ENCODE data around the gene CUBN. TPM values are rescaled to one million over a fixed set of nuclear protein-coding genes. Genes with fewer than 3 reads are reported as not detected.
A peak's percentile ranks its signal among the peaks of the same experiment; 100 is the strongest.

The CUBN gene
- total and polyA plus RNA-seq, 9 of the 15 experiments (the other 6 are each of a cell fraction or from before 2014, with no cell fraction given) = 0.04 to 0.33 (median 0.09) TPM

DNA sequence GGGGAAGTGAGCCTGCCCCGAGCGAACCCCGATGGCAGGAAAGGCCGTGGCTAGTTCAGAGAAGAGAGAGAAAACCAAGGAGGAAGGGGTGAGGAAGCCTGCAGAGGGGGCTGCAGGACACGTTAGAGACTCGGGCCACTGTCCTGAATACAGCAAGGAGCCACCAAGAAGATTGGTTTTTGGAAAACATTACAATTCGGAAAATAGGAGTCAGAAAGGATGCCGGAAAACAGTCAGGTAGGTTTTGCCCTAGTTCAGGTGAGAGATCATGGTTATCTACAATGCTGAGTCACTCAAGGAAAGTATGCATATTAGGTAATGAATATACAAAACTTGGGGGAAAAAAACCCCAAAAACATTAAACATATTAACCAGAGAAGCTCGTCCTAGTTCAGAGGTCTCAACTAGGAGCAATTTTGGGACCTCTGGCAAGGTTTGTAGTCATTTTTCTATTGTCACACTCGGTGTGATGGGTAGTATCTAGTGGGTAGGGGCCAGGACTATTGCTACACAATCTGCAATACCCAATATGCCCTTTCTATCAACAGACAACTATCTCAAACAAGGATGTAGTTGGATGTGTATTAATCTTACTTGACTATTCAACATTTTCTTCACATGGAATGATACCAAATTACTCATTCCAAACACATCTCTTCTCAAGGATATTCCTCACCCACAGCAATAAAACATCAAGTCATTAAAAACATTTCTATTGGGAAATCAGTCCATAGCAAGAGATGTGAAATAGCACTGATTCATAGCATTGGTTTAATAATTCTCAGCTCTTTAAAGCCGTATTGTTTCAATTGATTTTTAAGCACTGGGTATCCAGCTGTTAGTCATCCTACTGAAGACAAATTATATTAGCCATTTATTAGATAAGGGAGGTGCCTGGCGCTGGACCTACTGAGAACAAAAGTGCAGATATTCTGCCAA lies 238.0 kb downstream of the CUBN start (continued):
- TF ChIP-seq, protein P1, sequence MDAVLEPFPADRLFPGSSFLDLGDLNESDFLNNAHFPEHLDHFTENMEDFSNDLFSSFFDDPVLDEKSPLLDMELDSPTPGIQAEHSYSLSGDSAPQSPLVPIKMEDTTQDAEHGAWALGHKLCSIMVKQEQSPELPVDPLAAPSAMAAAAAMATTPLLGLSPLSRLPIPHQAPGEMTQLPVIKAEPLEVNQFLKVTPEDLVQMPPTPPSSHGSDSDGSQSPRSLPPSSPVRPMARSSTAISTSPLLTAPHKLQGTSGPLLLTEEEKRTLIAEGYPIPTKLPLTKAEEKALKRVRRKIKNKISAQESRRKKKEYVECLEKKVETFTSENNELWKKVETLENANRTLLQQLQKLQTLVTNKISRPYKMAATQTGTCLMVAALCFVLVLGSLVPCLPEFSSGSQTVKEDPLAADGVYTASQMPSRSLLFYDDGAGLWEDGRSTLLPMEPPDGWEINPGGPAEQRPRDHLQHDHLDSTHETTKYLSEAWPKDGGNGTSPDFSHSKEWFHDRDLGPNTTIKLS (IDR thresholded peaks at IDR 0.05; ENCODE audit: borderline replicate concordance, low read depth) = no peak; the same call in 1 of the 2 replicates
- TF ChIP-seq, protein P2, sequence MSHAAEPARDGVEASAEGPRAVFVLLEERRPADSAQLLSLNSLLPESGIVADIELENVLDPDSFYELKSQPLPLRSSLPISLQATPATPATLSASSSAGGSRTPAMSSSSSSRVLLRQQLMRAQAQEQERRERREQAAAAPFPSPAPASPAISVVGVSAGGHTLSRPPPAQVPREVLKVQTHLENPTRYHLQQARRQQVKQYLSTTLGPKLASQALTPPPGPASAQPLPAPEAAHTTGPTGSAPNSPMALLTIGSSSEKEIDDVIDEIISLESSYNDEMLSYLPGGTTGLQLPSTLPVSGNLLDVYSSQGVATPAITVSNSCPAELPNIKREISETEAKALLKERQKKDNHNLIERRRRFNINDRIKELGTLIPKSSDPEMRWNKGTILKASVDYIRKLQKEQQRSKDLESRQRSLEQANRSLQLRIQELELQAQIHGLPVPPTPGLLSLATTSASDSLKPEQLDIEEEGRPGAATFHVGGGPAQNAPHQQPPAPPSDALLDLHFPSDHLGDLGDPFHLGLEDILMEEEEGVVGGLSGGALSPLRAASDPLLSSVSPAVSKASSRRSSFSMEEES (CRISPR knock-in tag; IDR thresholded peaks at IDR 0.05) = no peak
- TF ChIP-seq PRPF4 (IDR thresholded peaks at IDR 0.05; ENCODE audit: insufficient read depth, low read depth, low read length, poor library complexity, severe bottlenecking) (no peak), ZBTB8A (IDR thresholded peaks at IDR 0.05; ENCODE audit: partially characterized antibody) (peak; percentile 76), NR1H2 (CRISPR knock-in tag; IDR thresholded peaks at IDR 0.05) (no peak), JUND (IDR thresholded peaks at IDR 0.05; ENCODE audit: borderline replicate concordance, low read depth, low read length) (peak; percentile 25; the same call in 1 of the 2 replicates), JUND (tag; IDR thresholded peaks at IDR 0.05; ENCODE audit: borderline replicate concordance, low read depth, low read length) (peak; percentile 27; the same call in 1 of the 3 replicates), RHOXF2B (CRISPR knock-in tag; conservative IDR thresholded peaks at IDR 0.05) (no peak), ATF1 (CRISPR knock-in tag; IDR thresholded peaks at IDR 0.05) (no peak), ATF1 (tag; IDR thresholded peaks at IDR 0.05) (peak; percentile 42; the same call in 1 of the 2 replicates)
- TF ChIP-seq, protein P3, sequence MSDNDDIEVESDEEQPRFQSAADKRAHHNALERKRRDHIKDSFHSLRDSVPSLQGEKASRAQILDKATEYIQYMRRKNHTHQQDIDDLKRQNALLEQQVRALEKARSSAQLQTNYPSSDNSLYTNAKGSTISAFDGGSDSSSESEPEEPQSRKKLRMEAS (CRISPR knock-in tag; IDR thresholded peaks at IDR 0.05) = no peak
- TF ChIP-seq, protein P4, sequence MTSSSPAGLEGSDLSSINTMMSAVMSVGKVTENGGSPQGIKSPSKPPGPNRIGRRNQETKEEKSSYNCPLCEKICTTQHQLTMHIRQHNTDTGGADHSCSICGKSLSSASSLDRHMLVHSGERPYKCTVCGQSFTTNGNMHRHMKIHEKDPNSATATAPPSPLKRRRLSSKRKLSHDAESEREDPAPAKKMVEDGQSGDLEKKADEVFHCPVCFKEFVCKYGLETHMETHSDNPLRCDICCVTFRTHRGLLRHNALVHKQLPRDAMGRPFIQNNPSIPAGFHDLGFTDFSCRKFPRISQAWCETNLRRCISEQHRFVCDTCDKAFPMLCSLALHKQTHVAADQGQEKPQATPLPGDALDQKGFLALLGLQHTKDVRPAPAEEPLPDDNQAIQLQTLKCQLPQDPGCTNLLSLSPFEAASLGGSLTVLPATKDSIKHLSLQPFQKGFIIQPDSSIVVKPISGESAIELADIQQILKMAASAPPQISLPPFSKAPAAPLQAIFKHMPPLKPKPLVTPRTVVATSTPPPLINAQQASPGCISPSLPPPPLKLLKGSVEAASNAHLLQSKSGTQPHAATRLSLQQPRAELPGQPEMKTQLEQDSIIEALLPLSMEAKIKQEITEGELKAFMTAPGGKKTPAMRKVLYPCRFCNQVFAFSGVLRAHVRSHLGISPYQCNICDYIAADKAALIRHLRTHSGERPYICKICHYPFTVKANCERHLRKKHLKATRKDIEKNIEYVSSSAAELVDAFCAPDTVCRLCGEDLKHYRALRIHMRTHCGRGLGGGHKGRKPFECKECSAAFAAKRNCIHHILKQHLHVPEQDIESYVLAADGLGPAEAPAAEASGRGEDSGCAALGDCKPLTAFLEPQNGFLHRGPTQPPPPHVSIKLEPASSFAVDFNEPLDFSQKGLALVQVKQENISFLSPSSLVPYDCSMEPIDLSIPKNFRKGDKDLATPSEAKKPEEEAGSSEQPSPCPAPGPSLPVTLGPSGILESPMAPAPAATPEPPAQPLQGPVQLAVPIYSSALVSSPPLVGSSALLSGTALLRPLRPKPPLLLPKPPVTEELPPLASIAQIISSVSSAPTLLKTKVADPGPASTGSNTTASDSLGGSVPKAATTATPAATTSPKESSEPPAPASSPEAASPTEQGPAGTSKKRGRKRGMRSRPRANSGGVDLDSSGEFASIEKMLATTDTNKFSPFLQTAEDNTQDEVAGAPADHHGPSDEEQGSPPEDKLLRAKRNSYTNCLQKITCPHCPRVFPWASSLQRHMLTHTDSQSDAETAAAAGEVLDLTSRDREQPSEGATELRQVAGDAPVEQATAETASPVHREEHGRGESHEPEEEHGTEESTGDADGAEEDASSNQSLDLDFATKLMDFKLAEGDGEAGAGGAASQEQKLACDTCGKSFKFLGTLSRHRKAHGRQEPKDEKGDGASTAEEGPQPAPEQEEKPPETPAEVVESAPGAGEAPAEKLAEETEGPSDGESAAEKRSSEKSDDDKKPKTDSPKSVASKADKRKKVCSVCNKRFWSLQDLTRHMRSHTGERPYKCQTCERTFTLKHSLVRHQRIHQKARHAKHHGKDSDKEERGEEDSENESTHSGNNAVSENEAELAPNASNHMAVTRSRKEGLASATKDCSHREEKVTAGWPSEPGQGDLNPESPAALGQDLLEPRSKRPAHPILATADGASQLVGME (CRISPR knock-in tag; IDR thresholded peaks at IDR 0.05) = no peak
- TF ChIP-seq, protein P5, sequence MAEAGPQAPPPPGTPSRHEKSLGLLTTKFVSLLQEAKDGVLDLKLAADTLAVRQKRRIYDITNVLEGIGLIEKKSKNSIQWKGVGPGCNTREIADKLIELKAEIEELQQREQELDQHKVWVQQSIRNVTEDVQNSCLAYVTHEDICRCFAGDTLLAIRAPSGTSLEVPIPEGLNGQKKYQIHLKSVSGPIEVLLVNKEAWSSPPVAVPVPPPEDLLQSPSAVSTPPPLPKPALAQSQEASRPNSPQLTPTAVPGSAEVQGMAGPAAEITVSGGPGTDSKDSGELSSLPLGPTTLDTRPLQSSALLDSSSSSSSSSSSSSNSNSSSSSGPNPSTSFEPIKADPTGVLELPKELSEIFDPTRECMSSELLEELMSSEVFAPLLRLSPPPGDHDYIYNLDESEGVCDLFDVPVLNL (CRISPR knock-in tag; IDR thresholded peaks at IDR 0.05; ENCODE audit: low read depth) = no peak
- TF ChIP-seq, protein P6, sequence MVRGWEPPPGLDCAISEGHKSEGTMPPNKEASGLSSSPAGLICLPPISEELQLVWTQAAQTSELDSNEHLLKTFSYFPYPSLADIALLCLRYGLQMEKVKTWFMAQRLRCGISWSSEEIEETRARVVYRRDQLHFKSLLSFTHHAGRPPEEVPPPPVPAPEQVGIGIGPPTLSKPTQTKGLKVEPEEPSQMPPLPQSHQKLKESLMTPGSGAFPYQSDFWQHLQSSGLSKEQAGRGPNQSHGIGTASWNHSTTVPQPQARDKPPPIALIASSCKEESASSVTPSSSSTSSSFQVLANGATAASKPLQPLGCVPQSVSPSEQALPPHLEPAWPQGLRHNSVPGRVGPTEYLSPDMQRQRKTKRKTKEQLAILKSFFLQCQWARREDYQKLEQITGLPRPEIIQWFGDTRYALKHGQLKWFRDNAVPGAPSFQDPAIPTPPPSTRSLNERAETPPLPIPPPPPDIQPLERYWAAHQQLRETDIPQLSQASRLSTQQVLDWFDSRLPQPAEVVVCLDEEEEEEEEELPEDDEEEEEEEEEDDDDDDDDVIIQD (CRISPR knock-in tag; IDR thresholded peaks at IDR 0.05) = no peak

Data from K562 (cell line).